ENCODE measurements around the gene ISL2.

GRCh38 chr15:76368122-76368621 is 31.6 kb downstream of the ISL2 start:
- TF ChIP-seq CTCF (IDR thresholded peaks at IDR 0.05) (no peak), POLR2A (IDR thresholded peaks at IDR 0.05) (no peak)

All from Peyer's patch (tissue), 4 donors.